ENCODE data around the gene CFAP299. TPM values are rescaled to one million over a fixed set of nuclear protein-coding genes. Genes with fewer than 3 reads are reported as not detected.

CFAP299 gene
- total RNA-seq, 1 experiment from 2014 or later = not detected

GRCh38 chr4:80459918-80460473 lies 124.5 kb downstream of the CFAP299 start:
- H3K27ac ChIP-seq (ENCODE audit: low read depth, low read length, poor library complexity, severe bottlenecking) = no peak overlapping the region
- no peak overlapping the region for H3K4me3 ChIP-seq (ENCODE audit: low read depth, low read length, poor library complexity, severe bottlenecking)
- no peaks in the 10 kb centered on the region for H3K9me3 ChIP-seq (ENCODE audit: low read depth, low read length, poor library complexity, severe bottlenecking)
- no peaks in the 10 kb centered on the region for H3K4me1 ChIP-seq (ENCODE audit: insufficient read depth, low read length, poor library complexity, severe bottlenecking)
- BruUV-seq (replicated peaks) = no TSS peak
- no peaks in the 10 kb centered on the region for H3K36me3 ChIP-seq (ENCODE audit: insufficient read depth, low read length, poor library complexity, severe bottlenecking)
- no peaks in the 10 kb centered on the region for H3K27me3 ChIP-seq (replicated peaks; ENCODE audit: insufficient read depth, low read depth, low read length, poor library complexity)
- intact Hi-C loops (cut with micrococcal nuclease; ENCODE audit: unreplicated experiment) = no loop called here
- ChIA-PET POLR2A (ENCODE audit: low non-redundant PET) (no interaction called here), CTCF (no interaction called here)
- TF ChIP-seq CTCF (conservative IDR thresholded peaks at IDR 0.05; ENCODE audit: low read depth, low read length) = no peak
- DNase-seq (ENCODE audit: low spot score) = no peak

- ChIA-PET POLR2A (ENCODE audit: low non-redundant PET) (no interaction called here), CTCF (no interaction called here)
- TF ChIP-seq CTCF (conservative IDR thresholded peaks at IDR 0.05; ENCODE audit: low read depth, low read length) (no peak), EZH2 (IDR thresholded peaks at IDR 0.05; ENCODE audit: borderline replicate concordance, low read depth, low read length, poor library complexity, severe bottlenecking) (no peak)
- no peaks in the 10 kb centered on the region for H3K4me1 ChIP-seq (ENCODE audit: insufficient read depth, low read length, poor library complexity, severe bottlenecking)
- no TSS peak for BruUV-seq (replicated peaks)
- no peak overlapping the region for H3K4me3 ChIP-seq (ENCODE audit: low read depth, low read length, poor library complexity, severe bottlenecking)
- H3K36me3 ChIP-seq (ENCODE audit: insufficient read depth, low read length, poor library complexity, severe bottlenecking) = no peaks in the 10 kb centered on the region
- no peaks in the 10 kb centered on the region for H3K9me3 ChIP-seq (ENCODE audit: low read depth, low read length, poor library complexity, severe bottlenecking)
- DNase-seq (ENCODE audit: low spot score) = no peak
- H3K27me3 ChIP-seq (replicated peaks; ENCODE audit: insufficient read depth, low read depth, low read length, poor library complexity) = no peaks in the 10 kb centered on the region
- intact Hi-C loops (cut with micrococcal nuclease; ENCODE audit: unreplicated experiment) = no loop called here
- no peak overlapping the region for H3K27ac ChIP-seq (ENCODE audit: low read depth, low read length, poor library complexity, severe bottlenecking)
Observed at GRCh38 chr4:80461412-80461811, 125.9 kb downstream of the CFAP299 start.

GRCh38 chr4:80462621-80463091 lies 127.1 kb downstream of the CFAP299 start:
- Histone ChIP-seq H3K4me3 (ENCODE audit: low read depth, low read length, poor library complexity, severe bottlenecking) (no peak overlapping the region), H3K27ac (ENCODE audit: low read depth, low read length, poor library complexity, severe bottlenecking) (no peak overlapping the region), H3K36me3 (ENCODE audit: insufficient read depth, low read length, poor library complexity, severe bottlenecking) (no peaks in the 10 kb centered on the region), H3K9me3 (ENCODE audit: low read depth, low read length, poor library complexity, severe bottlenecking) (no peaks in the 10 kb centered on the region), H3K4me1 (ENCODE audit: insufficient read depth, low read length, poor library complexity, severe bottlenecking) (no peaks in the 10 kb centered on the region), H3K27me3 (replicated peaks; ENCODE audit: insufficient read depth, low read depth, low read length, poor library complexity) (no peaks in the 10 kb centered on the region)
- intact Hi-C loops (cut with micrococcal nuclease; ENCODE audit: unreplicated experiment) = no loop called here
- BruUV-seq (replicated peaks) = no TSS peak
- ChIA-PET CTCF (no interaction called here), POLR2A (ENCODE audit: low non-redundant PET) (no interaction called here)
- no peak for TF ChIP-seq EZH2 (IDR thresholded peaks at IDR 0.05; ENCODE audit: borderline replicate concordance, low read depth, low read length, poor library complexity, severe bottlenecking)
- no peak for TF ChIP-seq CTCF (conservative IDR thresholded peaks at IDR 0.05; ENCODE audit: low read depth, low read length)
- DNase-seq (ENCODE audit: low spot score) = no peak
